ENCODE data around the gene SYT12. TPM values are rescaled to one million over a fixed set of nuclear protein-coding genes. Genes with fewer than 3 reads are reported as not detected.

Gene SYT12
- total and polyA plus RNA-seq, 2 of the 13 experiments (the other 11 are each of a cell fraction or from before 2014, with no cell fraction given) = 0.01 to 0.02 TPM

DNA sequence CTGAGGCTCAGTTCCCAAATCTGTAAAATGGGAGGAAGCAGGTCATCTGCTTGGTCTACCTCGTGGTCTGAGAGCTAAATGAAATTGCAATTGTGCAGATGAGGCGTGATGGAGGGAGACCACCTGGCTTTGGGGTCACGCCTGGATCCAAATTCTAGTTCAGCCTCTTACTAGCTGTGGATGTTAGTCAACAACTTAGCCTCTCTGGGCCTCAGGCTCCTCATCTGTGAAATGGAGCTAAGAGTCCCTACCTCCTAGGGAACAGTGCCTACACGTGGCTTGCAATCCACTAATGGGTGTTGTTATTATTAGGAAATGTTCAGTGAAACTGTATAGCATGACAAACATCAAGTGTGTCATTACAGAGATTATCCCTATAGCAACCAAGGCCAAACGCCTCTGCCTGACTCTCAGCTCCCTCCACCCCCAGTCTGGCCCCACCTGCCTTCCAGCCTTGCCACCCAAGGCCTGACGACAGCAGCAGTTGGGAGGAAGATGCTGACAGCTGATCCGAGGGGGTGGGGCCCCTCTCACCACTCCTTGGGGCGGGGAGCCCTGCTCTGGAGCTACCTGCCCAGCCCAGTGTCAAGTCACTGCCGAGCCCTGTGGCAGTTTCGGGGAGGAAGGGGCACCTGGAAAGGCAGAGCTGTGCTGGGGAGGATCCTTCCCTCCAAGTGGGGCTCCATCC is 32.0 kb downstream of the SYT12 start (continued):
- TF ChIP-seq, protein P1, sequence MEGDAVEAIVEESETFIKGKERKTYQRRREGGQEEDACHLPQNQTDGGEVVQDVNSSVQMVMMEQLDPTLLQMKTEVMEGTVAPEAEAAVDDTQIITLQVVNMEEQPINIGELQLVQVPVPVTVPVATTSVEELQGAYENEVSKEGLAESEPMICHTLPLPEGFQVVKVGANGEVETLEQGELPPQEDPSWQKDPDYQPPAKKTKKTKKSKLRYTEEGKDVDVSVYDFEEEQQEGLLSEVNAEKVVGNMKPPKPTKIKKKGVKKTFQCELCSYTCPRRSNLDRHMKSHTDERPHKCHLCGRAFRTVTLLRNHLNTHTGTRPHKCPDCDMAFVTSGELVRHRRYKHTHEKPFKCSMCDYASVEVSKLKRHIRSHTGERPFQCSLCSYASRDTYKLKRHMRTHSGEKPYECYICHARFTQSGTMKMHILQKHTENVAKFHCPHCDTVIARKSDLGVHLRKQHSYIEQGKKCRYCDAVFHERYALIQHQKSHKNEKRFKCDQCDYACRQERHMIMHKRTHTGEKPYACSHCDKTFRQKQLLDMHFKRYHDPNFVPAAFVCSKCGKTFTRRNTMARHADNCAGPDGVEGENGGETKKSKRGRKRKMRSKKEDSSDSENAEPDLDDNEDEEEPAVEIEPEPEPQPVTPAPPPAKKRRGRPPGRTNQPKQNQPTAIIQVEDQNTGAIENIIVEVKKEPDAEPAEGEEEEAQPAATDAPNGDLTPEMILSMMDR (CRISPR knock-in tag; IDR thresholded peaks at IDR 0.05) = peak; percentile 2; the same call in 1 of the 2 replicates
- TF ChIP-seq SKI (IDR thresholded peaks at IDR 0.05; ENCODE audit: partially characterized antibody) (peak; percentile 48), ZBTB38 (CRISPR knock-in tag; IDR thresholded peaks at IDR 0.05) (no peak), ELF3 (CRISPR knock-in tag; IDR thresholded peaks at IDR 0.05) (peak; percentile 34; the same call in 1 of the 2 replicates), ZNF44 (CRISPR knock-in tag; IDR thresholded peaks at IDR 0.05) (no peak), ZNF746 (CRISPR knock-in tag; IDR thresholded peaks at IDR 0.05) (no peak), ZNF883 (CRISPR knock-in tag; IDR thresholded peaks at IDR 0.05; ENCODE audit: not compliant biosample characterization) (no peak), SPEN (CRISPR knock-in tag; IDR thresholded peaks at IDR 0.05; ENCODE audit: low read depth) (no peak), POLR2A (IDR thresholded peaks at IDR 0.05; ENCODE audit: insufficient read depth in 1 of 2, low read depth in 2 of 2, low read length in 2 of 2) (no peak), MIER3 (CRISPR knock-in tag; IDR thresholded peaks at IDR 0.05; ENCODE audit: borderline replicate concordance) (peak; percentile 65; the same call in 1 of the 2 replicates), ZNF562 (CRISPR knock-in tag; IDR thresholded peaks at IDR 0.05; ENCODE audit: borderline replicate concordance) (no peak), BATF2 (CRISPR knock-in tag; IDR thresholded peaks at IDR 0.05) (no peak), MLLT10 (CRISPR knock-in tag; IDR thresholded peaks at IDR 0.05) (no peak), DRAP1 (CRISPR knock-in tag; IDR thresholded peaks at IDR 0.05) (0 out of 2 replicates have a peak, but pooled peaks have one; percentile 20), EEA1 (CRISPR knock-in tag; IDR thresholded peaks at IDR 0.05; ENCODE audit: borderline replicate concordance) (no peak), ZFP37 (CRISPR knock-in tag; IDR thresholded peaks at IDR 0.05; ENCODE audit: borderline replicate concordance) (no peak), DMTF1 (CRISPR knock-in tag; IDR thresholded peaks at IDR 0.05) (no peak), ZBTB1 (CRISPR knock-in tag; IDR thresholded peaks at IDR 0.05; ENCODE audit: borderline replicate concordance) (no peak), JUNB (CRISPR knock-in tag; IDR thresholded peaks at IDR 0.05; ENCODE audit: borderline replicate concordance) (no peak), MIER2 (CRISPR knock-in tag; IDR thresholded peaks at IDR 0.05) (no peak), ZMAT3 (CRISPR knock-in tag; conservative IDR thresholded peaks at IDR 0.05) (no peak), STAT5B (CRISPR knock-in tag; IDR thresholded peaks at IDR 0.05) (no peak), CBX5 (CRISPR knock-in tag; IDR thresholded peaks at IDR 0.05; ENCODE audit: borderline replicate concordance) (peak; percentile 48), TGIF2 (CRISPR knock-in tag; IDR thresholded peaks at IDR 0.05) (peak; percentile 26; the same call in 1 of the 2 replicates)
- TF ChIP-seq, protein P2, sequence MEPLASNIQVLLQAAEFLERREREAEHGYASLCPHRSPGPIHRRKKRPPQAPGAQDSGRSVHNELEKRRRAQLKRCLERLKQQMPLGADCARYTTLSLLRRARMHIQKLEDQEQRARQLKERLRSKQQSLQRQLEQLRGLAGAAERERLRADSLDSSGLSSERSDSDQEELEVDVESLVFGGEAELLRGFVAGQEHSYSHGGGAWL (CRISPR knock-in tag; IDR thresholded peaks at IDR 0.05) = 0 out of 2 replicates have a peak, but pooled peaks have one; percentile 19

Measured in HepG2 (cell line).